ENCODE data around the gene RABAC1. TPM values are rescaled to one million over a fixed set of nuclear protein-coding genes. Genes with fewer than 3 reads are reported as not detected.

The RABAC1 gene
- total and polyA plus RNA-seq, 9 of the 15 experiments (the other 6 are each of a cell fraction or from before 2014, with no cell fraction given) = 2.4 to 28.1 (median 9.3) TPM

DNA sequence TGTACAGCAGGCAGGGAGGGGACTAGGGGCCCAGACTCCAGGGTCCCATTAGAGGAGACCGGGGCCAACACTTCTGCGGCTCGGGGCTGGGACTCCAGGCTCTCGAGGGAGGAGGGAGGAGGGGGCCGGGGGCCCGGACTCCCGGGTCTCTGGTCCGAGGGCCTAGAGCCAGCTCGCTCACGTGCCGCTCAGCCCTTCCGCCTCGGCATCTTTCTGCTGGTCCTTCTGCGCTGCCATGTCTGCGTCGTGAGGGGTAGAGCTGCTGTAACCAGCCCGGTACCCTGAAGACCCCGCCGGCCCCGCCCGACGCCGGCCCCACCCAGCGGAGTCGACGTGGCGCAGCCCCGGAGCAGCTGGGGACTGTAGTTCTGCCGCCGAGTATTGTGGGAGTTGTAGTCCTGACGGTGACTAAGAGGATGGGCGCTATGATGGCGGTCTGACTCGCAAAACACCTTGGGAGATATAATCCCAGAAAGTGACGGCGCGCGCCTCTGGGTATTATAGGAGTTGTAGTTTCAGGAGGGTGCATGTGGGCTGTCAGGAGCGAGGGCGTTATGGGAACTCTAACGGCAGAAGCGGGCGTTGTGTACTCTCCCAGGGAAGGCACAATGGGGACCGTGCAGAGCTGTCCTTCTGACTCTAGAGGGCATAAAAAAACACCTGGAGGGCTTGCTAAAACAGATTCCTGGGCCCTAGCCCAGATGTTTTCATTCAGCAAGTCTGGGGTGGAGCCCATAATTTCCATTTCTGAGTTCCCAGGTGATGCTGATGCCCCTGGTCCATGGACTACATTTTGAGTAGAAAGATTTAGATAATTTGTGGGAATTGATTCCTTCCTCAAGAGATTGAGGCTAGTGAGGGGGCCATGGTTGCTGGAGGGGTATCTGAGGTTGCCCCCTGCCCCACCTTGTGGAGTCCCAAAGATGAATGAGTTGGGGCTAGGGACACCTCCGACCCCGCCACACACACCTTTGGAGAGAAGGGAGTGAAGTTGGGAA is at the start of gene RABAC1 (continued):
- TF ChIP-seq JUND (IDR thresholded peaks at IDR 0.05; ENCODE audit: borderline replicate concordance, low read depth, low read length) = peak; percentile 64
- peak; percentile 53; the same call in 2 of the 3 replicates for TF ChIP-seq JUND (tag; IDR thresholded peaks at IDR 0.05; ENCODE audit: borderline replicate concordance, low read depth, low read length)
- TF ChIP-seq PURB (CRISPR knock-in tag; IDR thresholded peaks at IDR 0.05; ENCODE audit: low read depth) = no peak
- TF ChIP-seq C11orf30 (IDR thresholded peaks at IDR 0.05; ENCODE audit: low read depth) = 0 out of 2 replicates have a peak, but pooled peaks have one; percentile 40
- TF ChIP-seq BRF1 (IDR thresholded peaks at IDR 0.05; ENCODE audit: borderline replicate concordance, extremely low read depth, insufficient read length) = no peak
- TF ChIP-seq, protein P1, sequence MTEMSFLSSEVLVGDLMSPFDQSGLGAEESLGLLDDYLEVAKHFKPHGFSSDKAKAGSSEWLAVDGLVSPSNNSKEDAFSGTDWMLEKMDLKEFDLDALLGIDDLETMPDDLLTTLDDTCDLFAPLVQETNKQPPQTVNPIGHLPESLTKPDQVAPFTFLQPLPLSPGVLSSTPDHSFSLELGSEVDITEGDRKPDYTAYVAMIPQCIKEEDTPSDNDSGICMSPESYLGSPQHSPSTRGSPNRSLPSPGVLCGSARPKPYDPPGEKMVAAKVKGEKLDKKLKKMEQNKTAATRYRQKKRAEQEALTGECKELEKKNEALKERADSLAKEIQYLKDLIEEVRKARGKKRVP (CRISPR knock-in tag; IDR thresholded peaks at IDR 0.05) = no peak
- peak; percentile 41 for TF ChIP-seq SAP30 (IDR thresholded peaks at IDR 0.05; ENCODE audit: borderline replicate concordance, insufficient read depth, low read depth, low read length, poor library complexity, severe bottlenecking)
- TF ChIP-seq SP1 (CRISPR knock-in tag; IDR thresholded peaks at IDR 0.05) = peak; percentile 47; the same call in 1 of the 2 replicates
- TF ChIP-seq, protein P2, sequence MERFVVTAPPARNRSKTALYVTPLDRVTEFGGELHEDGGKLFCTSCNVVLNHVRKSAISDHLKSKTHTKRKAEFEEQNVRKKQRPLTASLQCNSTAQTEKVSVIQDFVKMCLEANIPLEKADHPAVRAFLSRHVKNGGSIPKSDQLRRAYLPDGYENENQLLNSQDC (CRISPR knock-in tag; IDR thresholded peaks at IDR 0.05) = no peak
- TF ChIP-seq, protein P3, sequence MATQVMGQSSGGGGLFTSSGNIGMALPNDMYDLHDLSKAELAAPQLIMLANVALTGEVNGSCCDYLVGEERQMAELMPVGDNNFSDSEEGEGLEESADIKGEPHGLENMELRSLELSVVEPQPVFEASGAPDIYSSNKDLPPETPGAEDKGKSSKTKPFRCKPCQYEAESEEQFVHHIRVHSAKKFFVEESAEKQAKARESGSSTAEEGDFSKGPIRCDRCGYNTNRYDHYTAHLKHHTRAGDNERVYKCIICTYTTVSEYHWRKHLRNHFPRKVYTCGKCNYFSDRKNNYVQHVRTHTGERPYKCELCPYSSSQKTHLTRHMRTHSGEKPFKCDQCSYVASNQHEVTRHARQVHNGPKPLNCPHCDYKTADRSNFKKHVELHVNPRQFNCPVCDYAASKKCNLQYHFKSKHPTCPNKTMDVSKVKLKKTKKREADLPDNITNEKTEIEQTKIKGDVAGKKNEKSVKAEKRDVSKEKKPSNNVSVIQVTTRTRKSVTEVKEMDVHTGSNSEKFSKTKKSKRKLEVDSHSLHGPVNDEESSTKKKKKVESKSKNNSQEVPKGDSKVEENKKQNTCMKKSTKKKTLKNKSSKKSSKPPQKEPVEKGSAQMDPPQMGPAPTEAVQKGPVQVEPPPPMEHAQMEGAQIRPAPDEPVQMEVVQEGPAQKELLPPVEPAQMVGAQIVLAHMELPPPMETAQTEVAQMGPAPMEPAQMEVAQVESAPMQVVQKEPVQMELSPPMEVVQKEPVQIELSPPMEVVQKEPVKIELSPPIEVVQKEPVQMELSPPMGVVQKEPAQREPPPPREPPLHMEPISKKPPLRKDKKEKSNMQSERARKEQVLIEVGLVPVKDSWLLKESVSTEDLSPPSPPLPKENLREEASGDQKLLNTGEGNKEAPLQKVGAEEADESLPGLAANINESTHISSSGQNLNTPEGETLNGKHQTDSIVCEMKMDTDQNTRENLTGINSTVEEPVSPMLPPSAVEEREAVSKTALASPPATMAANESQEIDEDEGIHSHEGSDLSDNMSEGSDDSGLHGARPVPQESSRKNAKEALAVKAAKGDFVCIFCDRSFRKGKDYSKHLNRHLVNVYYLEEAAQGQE (IDR thresholded peaks at IDR 0.05; ENCODE audit: borderline replicate concordance) = peak; percentile 14; the same call in 1 of the 2 replicates
- TF ChIP-seq, protein P3 (CRISPR knock-in tag; IDR thresholded peaks at IDR 0.05; ENCODE audit: low read depth) = no peak
- no peak for TF ChIP-seq ZNF830 (CRISPR knock-in tag; IDR thresholded peaks at IDR 0.05)
- no peak for TF ChIP-seq BRD9 (IDR thresholded peaks at IDR 0.05; ENCODE audit: low read depth, partially characterized antibody)
- TF ChIP-seq EP400 (IDR thresholded peaks at IDR 0.05) = peak; percentile 90
- no peak for TF ChIP-seq RUNX1 (IDR thresholded peaks at IDR 0.05; ENCODE audit: low read depth)
- no peak for TF ChIP-seq NELFE (IDR thresholded peaks at IDR 0.05; ENCODE audit: insufficient read depth, insufficient read length)
- TF ChIP-seq ZNF121 (CRISPR knock-in tag; conservative IDR thresholded peaks at IDR 0.05) = peak; percentile 53
- TF ChIP-seq GATA2 (CRISPR knock-in tag; IDR thresholded peaks at IDR 0.05) = no peak
- TF ChIP-seq ZFX (CRISPR knock-in tag; IDR thresholded peaks at IDR 0.05) = peak; percentile 81
